Measurements from ENCODE around the gene SFT2D1. TPM values are rescaled to one million over a fixed set of nuclear protein-coding genes. Genes with fewer than 3 reads are reported as not detected.

Gene SFT2D1
- total RNA-seq (2022), result 39.5 and 43.3 TPM in 2 replicates
- Bru-seq, nascent RNA, result percentile 89 among the genes with signal in this experiment
- BruChase-seq, experiment 1, labeled RNA remaining after a 6-hour chase, result percentile 89 among the genes with signal in this experiment
- BruChase-seq, experiment 2, labeled RNA remaining after a 2-hour chase, result percentile 93 among the genes with signal in this experiment
- long read RNA-seq, transcript SFT2D1-201 (8 exons, 1,079 nt), result major isoform, 108 of 126 reads
- long read RNA-seq, partial matches to known transcripts, result 4 of 126 reads
- long read RNA-seq, other reads (novel, unspliced or antisense), result 14 of 126 reads

- peaks cover 6% of the 10 kb centered on the region for H3K4me1 Mint-ChIP-seq (ENCODE audit: insufficient read depth, unreplicated experiment)
- no peaks in the 10 kb centered on the region for H3K9me3 Mint-ChIP-seq (ENCODE audit: unreplicated experiment)
- peak within 1 kb of the TSS; percentile 87 for H3K4me3 Mint-ChIP-seq (ENCODE audit: unreplicated experiment)
- DNase-seq (ENCODE audit: unreplicated experiment), result peak; percentile 75
- H3K36me3 Mint-ChIP-seq (ENCODE audit: insufficient read depth, unreplicated experiment), result peaks cover under 1% of the 10 kb centered on the region
- peak within 1 kb of the TSS; percentile 89 for H3K27ac Mint-ChIP-seq (ENCODE audit: low read depth, unreplicated experiment)
- CTCF ChIA-PET, result interaction anchor here (0.6 to 1.4 kb wide), 7 partner anchors 14 to 199 kb away, joined by 3 to 5 read pairs (median 3); no protein-coding TSS in a partner anchor
- POLR2A ChIA-PET, result interaction anchor here (0.6 to 4.5 kb wide), 13 partner anchors 10 to 107 kb away, joined by 3 to 37 read pairs (median 4); no protein-coding TSS in a partner anchor
- TSS peak; percentile 83 for BruUV-seq (replicated peaks)
- no peak for TF ChIP-seq CTCF (IDR thresholded peaks at IDR 0.05; ENCODE audit: unreplicated experiment)
- H3K27me3 Mint-ChIP-seq (ENCODE audit: insufficient read depth, unreplicated experiment), result no peaks in the 10 kb centered on the region
- intact Hi-C loops (cut with micrococcal nuclease), result loop anchor here (1.0 kb wide), 1 partner anchor 39 kb away; no protein-coding TSS in a partner anchor
Measured at GRCh38 chr6:166342349-166343149, at the start of gene SFT2D1. Gene SFT2D1 (minus strand): TSS chr6:166342545. CDS start chr6:166342481, 64 bp downstream.

- DNase-seq (ENCODE audit: unreplicated experiment), result no peak
- peaks cover 9% of the 10 kb centered on the region for H3K27me3 Mint-ChIP-seq (ENCODE audit: insufficient read depth, unreplicated experiment)
- H3K36me3 Mint-ChIP-seq (ENCODE audit: insufficient read depth, unreplicated experiment), result no peaks in the 10 kb centered on the region
- TF ChIP-seq CTCF (IDR thresholded peaks at IDR 0.05; ENCODE audit: unreplicated experiment), result no peak
- intact Hi-C loops (cut with micrococcal nuclease), result no loop called here
- no TSS peak for BruUV-seq (replicated peaks)
- H3K4me1 Mint-ChIP-seq (ENCODE audit: insufficient read depth, unreplicated experiment), result no peaks in the 10 kb centered on the region
- ChIA-PET POLR2A (no interaction called here), CTCF (interaction anchor here (1.5 to 1.8 kb wide), 2 partner anchors 11 to 109 kb away, joined by 4 to 10 read pairs; no protein-coding TSS in a partner anchor)
- H3K27ac Mint-ChIP-seq (ENCODE audit: low read depth, unreplicated experiment), result no peak overlapping the region
- no peak overlapping the region for H3K4me3 Mint-ChIP-seq (ENCODE audit: unreplicated experiment)
- H3K9me3 Mint-ChIP-seq (ENCODE audit: unreplicated experiment), result no peaks in the 10 kb centered on the region
Measured at GRCh38 chr6:166389119-166389518, 46.8 kb upstream of the SFT2D1 start.

GRCh38 chr6:166388290-166389004 lies 46.1 kb upstream of the SFT2D1 start:
- CTCF ChIA-PET, result interaction anchor here (1.4 to 1.8 kb wide), 3 partner anchors 12 to 113 kb away, joined by 4 to 10 read pairs (median 4); no protein-coding TSS in a partner anchor

More at GRCh38 chr6:166388290-166389004, 46.1 kb upstream of the SFT2D1 start:
- H3K27me3 Mint-ChIP-seq (ENCODE audit: insufficient read depth, unreplicated experiment), result peaks cover 9% of the 10 kb centered on the region
- H3K9me3 Mint-ChIP-seq (ENCODE audit: unreplicated experiment), result no peaks in the 10 kb centered on the region
- no peaks in the 10 kb centered on the region for H3K4me1 Mint-ChIP-seq (ENCODE audit: insufficient read depth, unreplicated experiment)
- intact Hi-C loops (cut with micrococcal nuclease), result no loop called here
- POLR2A ChIA-PET, result no interaction called here
- no peak for TF ChIP-seq CTCF (IDR thresholded peaks at IDR 0.05; ENCODE audit: unreplicated experiment)
- DNase-seq (ENCODE audit: unreplicated experiment), result no peak
- no peaks in the 10 kb centered on the region for H3K36me3 Mint-ChIP-seq (ENCODE audit: insufficient read depth, unreplicated experiment)
- H3K4me3 Mint-ChIP-seq (ENCODE audit: unreplicated experiment), result no peak overlapping the region
- H3K27ac Mint-ChIP-seq (ENCODE audit: low read depth, unreplicated experiment), result no peak overlapping the region
- no TSS peak for BruUV-seq (replicated peaks)
